ENCODE results near the gene GNB1.

DNA sequence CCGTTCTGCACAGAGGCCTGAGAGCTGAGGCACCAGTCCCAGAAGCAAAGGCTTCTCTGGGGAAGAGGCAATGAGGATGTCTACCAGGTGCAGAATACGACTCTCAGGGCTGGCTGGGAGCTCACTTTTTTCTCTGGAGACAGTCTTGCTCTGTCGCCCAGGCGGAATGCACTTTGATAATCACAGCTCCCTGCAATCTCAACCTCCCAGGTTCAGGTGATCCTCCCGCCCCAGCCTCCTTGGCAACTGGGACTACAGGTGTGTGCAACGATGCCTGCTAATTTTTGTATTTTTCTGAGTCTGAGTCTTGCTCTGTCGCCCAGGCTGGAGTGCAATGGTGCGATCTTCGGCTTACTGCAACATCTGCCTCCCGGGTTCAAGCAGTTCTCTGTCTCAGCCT is 130.2 kb downstream of the GNB1 start:
- no peak for TF ChIP-seq CTCF (IDR thresholded peaks at IDR 0.05)
- TF ChIP-seq POLR2A (IDR thresholded peaks at IDR 0.05), result no peak
